ENCODE results near the gene EVX2. TPM values are rescaled to one million over a fixed set of nuclear protein-coding genes. Genes with fewer than 3 reads are reported as not detected.
A peak's percentile ranks its signal among the peaks of the same experiment; 100 is the strongest.

Gene EVX2
- total RNA-seq, 4 donors from 2014 or later: 0.08 TPM; not detected in 3

- ATAC-seq: no peak
- Histone ChIP-seq H3K27ac (no peak overlapping the region), H3K27me3 (peaks cover 100% of the 10 kb centered on the region), H3K9me3 (no peaks in the 10 kb centered on the region), H3K36me3 (no peaks in the 10 kb centered on the region), H3K4me1 (peaks cover 0 to 50% (median 20%) of the 10 kb centered on the region in 3 donors), H3K4me3 (peak overlapping the region in 1 of 2 donors; percentile 46)
- WGBS, 2 donors (ENCODE audit: low coverage in 1 of 2): 0 to 3% methylated on average over 6 to 7 of the region's 18 CpGs
- TF ChIP-seq CTCF (IDR thresholded peaks at IDR 0.05): no peak
- no peak for TF ChIP-seq POLR2A (IDR thresholded peaks at IDR 0.05)
- TF ChIP-seq POLR2AphosphoS5 (IDR thresholded peaks at IDR 0.05): no peak
These were observed 14.1 kb upstream of the EVX2 start for GRCh38 chr2:176097820-176098365.

DNA sequence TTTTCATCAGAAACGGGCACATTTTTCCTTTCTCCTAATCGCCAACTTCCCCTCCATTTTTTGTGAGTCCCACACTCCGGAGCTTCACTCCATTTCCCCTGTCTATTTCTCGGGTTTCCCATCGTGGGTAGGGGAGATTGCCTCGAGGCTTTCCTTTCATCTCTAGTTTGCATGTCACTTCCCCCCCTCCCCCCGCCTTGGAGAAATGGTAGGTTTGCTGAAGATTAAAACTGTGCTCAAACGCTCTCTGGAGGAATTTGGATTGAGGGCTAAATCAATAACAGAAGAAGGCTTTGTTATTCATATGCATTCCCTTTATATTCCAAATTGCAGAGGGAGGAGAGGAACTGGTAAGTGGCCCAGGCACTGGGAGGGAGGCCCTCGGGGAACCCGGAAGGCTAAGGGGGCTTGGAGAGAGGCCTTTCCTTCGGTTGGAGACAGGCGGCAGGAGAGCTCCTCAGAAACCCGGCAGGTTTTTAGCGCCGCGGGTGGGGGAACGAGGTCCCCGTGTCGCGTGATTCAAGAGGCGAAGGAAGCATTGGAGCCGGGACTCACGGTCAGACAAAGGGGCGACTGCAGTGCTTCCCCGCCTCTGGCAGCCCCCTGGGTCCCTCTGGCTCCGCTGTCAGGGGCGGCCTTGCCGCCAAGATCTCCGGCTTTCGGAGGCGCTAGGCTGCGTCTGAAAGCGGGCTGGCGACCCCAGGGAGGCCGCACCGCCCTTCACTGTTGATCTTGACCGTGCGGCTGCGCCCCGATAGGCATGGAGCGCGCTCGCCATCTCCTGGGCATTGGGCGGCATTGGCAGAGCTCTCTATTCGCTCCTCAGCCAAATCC is 13.4 kb upstream of the EVX2 start:
- Histone ChIP-seq H3K27ac (no peak overlapping the region), H3K9me3 (no peaks in the 10 kb centered on the region), H3K4me1 (peaks cover 0 to 57% (median 24%) of the 10 kb centered on the region in 3 donors), H3K4me3 (peak overlapping the region; percentile 5 to 46), H3K36me3 (no peaks in the 10 kb centered on the region), H3K27me3 (peaks cover 100% of the 10 kb centered on the region)
- peak in 3 of 4 experiments; percentile 54 to 88 (median 61) for TF ChIP-seq CTCF (IDR thresholded peaks at IDR 0.05)
- no peak for TF ChIP-seq POLR2A (IDR thresholded peaks at IDR 0.05)
- TF ChIP-seq POLR2AphosphoS5 (IDR thresholded peaks at IDR 0.05): no peak
- ATAC-seq: peak; percentile 69
- WGBS, 2 donors (ENCODE audit: low coverage in 1 of 2): 3% methylated on average over 23 to 42 of the region's 45 CpGs

DNA sequence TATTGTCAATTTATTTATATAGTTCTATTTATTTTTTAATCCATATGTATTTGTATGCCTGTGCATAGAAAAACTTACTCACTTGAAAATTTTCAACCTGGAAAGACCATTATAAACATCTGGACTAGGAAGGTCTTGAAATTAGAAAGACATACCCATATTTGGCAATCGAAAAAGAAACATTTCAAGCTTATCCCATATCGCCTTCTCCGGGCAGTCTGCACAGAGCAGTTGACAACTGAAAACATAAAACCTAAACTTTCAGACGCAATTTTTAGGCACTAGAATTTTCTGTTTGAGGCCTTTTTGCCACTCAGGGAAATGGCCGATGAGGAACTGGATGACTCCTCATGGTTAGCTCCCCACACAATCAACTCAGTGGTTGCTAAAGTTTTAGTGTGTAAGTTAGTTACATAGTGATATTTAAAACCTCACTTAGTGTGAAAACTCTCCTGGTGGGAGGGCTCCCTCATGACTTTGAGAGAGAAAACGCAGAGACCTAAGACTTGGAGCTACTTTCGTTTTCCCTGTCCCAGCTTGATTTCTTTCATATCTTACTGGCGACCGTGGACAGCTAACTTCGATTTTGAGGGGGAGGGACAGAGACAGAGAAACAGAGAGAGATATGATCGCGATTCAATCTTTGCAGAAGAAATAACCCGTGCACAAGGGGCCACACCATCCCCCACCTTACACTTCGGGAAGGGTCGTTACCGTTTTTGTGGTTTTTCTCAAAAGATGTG is 12.7 kb upstream of the EVX2 start:
- Histone ChIP-seq H3K27me3 (peaks cover 100% of the 10 kb centered on the region), H3K9me3 (no peaks in the 10 kb centered on the region), H3K36me3 (no peaks in the 10 kb centered on the region), H3K4me3 (peak overlapping the region in 1 of 2 donors; percentile 46), H3K4me1 (peaks cover 0 to 62% (median 24%) of the 10 kb centered on the region in 3 donors), H3K27ac (no peak overlapping the region)
- ATAC-seq: no peak
- WGBS, 2 donors (ENCODE audit: low coverage in 1 of 2): 11 to 17% methylated on average over 8 to 13 of the region's 16 CpGs
- no peak for TF ChIP-seq EP300 (IDR thresholded peaks at IDR 0.05)
- no peak for TF ChIP-seq POLR2A (IDR thresholded peaks at IDR 0.05)
- no peak for TF ChIP-seq POLR2AphosphoS5 (IDR thresholded peaks at IDR 0.05)
- TF ChIP-seq CTCF (IDR thresholded peaks at IDR 0.05): no peak

- H3K27ac ChIP-seq: no peak overlapping the region
- H3K36me3 ChIP-seq: no peaks in the 10 kb centered on the region
- H3K4me3 ChIP-seq: no peak overlapping the region
- peaks cover 0 to 60% (median 24%) of the 10 kb centered on the region in 3 donors for H3K4me1 ChIP-seq
- H3K9me3 ChIP-seq: no peaks in the 10 kb centered on the region
- WGBS, 2 donors (ENCODE audit: low coverage in 1 of 2): 7 to 14% methylated on average over 3 to 5 of the region's 5 CpGs
- H3K27me3 ChIP-seq: peaks cover 100% of the 10 kb centered on the region
- TF ChIP-seq POLR2AphosphoS5 (IDR thresholded peaks at IDR 0.05) (no peak), CTCF (IDR thresholded peaks at IDR 0.05) (no peak), EP300 (IDR thresholded peaks at IDR 0.05) (no peak), POLR2A (IDR thresholded peaks at IDR 0.05) (no peak)
- ATAC-seq: no peak
These were observed 11.7 kb upstream of the EVX2 start for GRCh38 chr2:176095421-176095820.
